Astrocyte (in vitro differentiated cells and primary cell): ENCODE measurements around the gene TENM3. TPM values are rescaled to one million over a fixed set of nuclear protein-coding genes. Genes with fewer than 3 reads are reported as not detected.

ENCODE experiments used
- DNase-seq: peaks from one replicate; pipeline ENCODE4 v3.0.0-alpha.2; 2010; ENCODE audit warnings: low read depth
- FAIRE-seq: peaks from 2 replicates; lab custom pipeline; 2011; peaks lifted over from hg19 to GRCh38; lab: Jason Lieb, UNC
- H2AFZ ChIP-seq: 2 replicates; pipeline ENCODE4 v1.6.0; 2012; ENCODE audit warnings: low read depth, low read length, inconsistent platforms
- H3K27ac ChIP-seq: 2 replicates; pipeline ENCODE4 v1.5.1; 2011; ENCODE audit warnings: low read depth, low read length, inconsistent platforms
- H3K27me3 ChIP-seq: 2 replicates; pipeline ENCODE4 v1.6.0; 2011; ENCODE audit warnings: low read length, inconsistent platforms; ENCODE audit not compliant: insufficient read depth
- H3K36me3 ChIP-seq: 2 replicates; pipeline ENCODE4 v1.5.1; 2011; ENCODE audit warnings: low read length, inconsistent platforms; ENCODE audit not compliant: insufficient read depth
- H3K4me1 ChIP-seq: 2 replicates; pipeline ENCODE4 v1.5.1; 2011; ENCODE audit warnings: low read length, inconsistent platforms; ENCODE audit not compliant: insufficient read depth
- H3K4me2 ChIP-seq: 2 replicates; pipeline ENCODE4 v1.6.0; 2012; ENCODE audit warnings: low read length, inconsistent platforms
- H3K4me3 ChIP-seq: 2 replicates; pipeline ENCODE4 v1.5.1; 2011; ENCODE audit warnings: low read depth, mild to moderate bottlenecking, low read length, inconsistent platforms; ENCODE audit not compliant: insufficient read depth
- H3K79me2 ChIP-seq: 2 replicates; pipeline ENCODE4 v1.6.0; 2012; ENCODE audit warnings: mild to moderate bottlenecking, low read length, inconsistent platforms; ENCODE audit not compliant: insufficient read depth
- H3K9ac ChIP-seq: 2 replicates; pipeline ENCODE4 v1.6.0; 2012; ENCODE audit warnings: mild to moderate bottlenecking, low read length, inconsistent platforms
- H3K9me3 ChIP-seq: 2 replicates; pipeline ENCODE4 v1.5.1; 2012; ENCODE audit warnings: low read depth, mild to moderate bottlenecking, low read length, inconsistent platforms; ENCODE audit not compliant: insufficient read depth
- H4K20me1 ChIP-seq: 2 replicates; pipeline ENCODE4 v1.6.0; 2012; ENCODE audit warnings: low read length, inconsistent platforms; ENCODE audit not compliant: insufficient read depth
- H3K27ac Mint-ChIP-seq: one replicate; pipeline ENCODE4 v1.8.0; 2021; ENCODE audit warnings: mild to moderate bottlenecking, mixed read lengths; ENCODE audit not compliant: unreplicated experiment
- H3K27me3 Mint-ChIP-seq: one replicate; pipeline ENCODE4 v1.8.0; 2021; ENCODE audit warnings: low read depth, mixed read lengths; ENCODE audit not compliant: unreplicated experiment
- H3K36me3 Mint-ChIP-seq: one replicate; pipeline ENCODE4 v1.8.0; 2021; ENCODE audit warnings: low read depth, mixed read lengths; ENCODE audit not compliant: unreplicated experiment
- H3K4me1 Mint-ChIP-seq: one replicate; pipeline ENCODE4 v1.8.0; 2021; ENCODE audit warnings: low read depth, mixed read lengths; ENCODE audit not compliant: unreplicated experiment
- H3K4me3 Mint-ChIP-seq: one replicate; pipeline ENCODE4 v1.8.0; 2021; ENCODE audit warnings: mild to moderate bottlenecking, moderate library complexity, mixed read lengths; ENCODE audit not compliant: unreplicated experiment
- H3K9me3 Mint-ChIP-seq: one replicate; pipeline ENCODE4 v1.8.0; 2021; ENCODE audit warnings: mild to moderate bottlenecking, mixed read lengths; ENCODE audit not compliant: unreplicated experiment
- CTCF ChIP-seq: IDR thresholded peaks from 2 replicates; pipeline ENCODE4 v1.5.1; 2011; ENCODE audit warnings: low read depth, mild to moderate bottlenecking, inconsistent platforms, low read length, moderate library complexity; ENCODE audit not compliant: insufficient read depth
- EZH2 ChIP-seq: IDR thresholded peaks from 2 replicates; pipeline ENCODE4 v1.6.1; 2012; ENCODE audit warnings: mild to moderate bottlenecking, low read length, inconsistent platforms; ENCODE audit not compliant: insufficient read depth
- total RNA-seq: library from RNA; stranded (reverse); gene quantifications from 2 replicates; pipeline ENCODE4 v1.2.1, GENCODE V29; 2021

The TENM3 gene
- total RNA-seq, 1 donor from 2014 or later: 127 TPM

- Mint-ChIP-seq H3K4me3 (no peak overlapping the region), H3K27ac (no peak overlapping the region), H3K27me3 (no peaks in the 10 kb centered on the region), H3K4me1 (peaks cover 22% of the 10 kb centered on the region), H3K36me3 (peaks cover 2% of the 10 kb centered on the region), H3K9me3 (no peaks in the 10 kb centered on the region)
- Histone ChIP-seq H3K9ac (no peak overlapping the region), H2AFZ (no peak overlapping the region), H3K27me3 (no peaks in the 10 kb centered on the region), H3K27ac (no peak overlapping the region), H3K4me1 (peaks cover 7% of the 10 kb centered on the region), H3K4me3 (no peak overlapping the region), H4K20me1 (no peaks in the 10 kb centered on the region), H3K4me2 (no peak overlapping the region), H3K36me3 (no peaks in the 10 kb centered on the region), H3K9me3 (no peaks in the 10 kb centered on the region), H3K79me2 (peaks cover 26% of the 10 kb centered on the region)
- FAIRE-seq: no peak
- DNase-seq: no peak
- no peak for TF ChIP-seq EZH2
- TF ChIP-seq CTCF: no peak
These were observed 19.5 kb upstream of the TENM3 start for GRCh38 chr4:182223708-182224107.

GRCh38 chr4:182224192-182224850 is 18.9 kb upstream of the TENM3 start:
- Mint-ChIP-seq H3K4me1 (peaks cover 24% of the 10 kb centered on the region), H3K27ac (no peak overlapping the region), H3K27me3 (no peaks in the 10 kb centered on the region), H3K4me3 (no peak overlapping the region), H3K9me3 (no peaks in the 10 kb centered on the region), H3K36me3 (peaks cover 2% of the 10 kb centered on the region)
- H3K9me3 ChIP-seq: no peaks in the 10 kb centered on the region
- H3K9ac ChIP-seq: no peak overlapping the region
- H3K27me3 ChIP-seq: no peaks in the 10 kb centered on the region
- TF ChIP-seq EZH2 (no peak), CTCF (no peak)
- H2AFZ ChIP-seq: no peak overlapping the region
- DNase-seq (no peak), FAIRE-seq (no peak)
- no peaks in the 10 kb centered on the region for H4K20me1 ChIP-seq
- no peaks in the 10 kb centered on the region for H3K36me3 ChIP-seq
- no peak overlapping the region for H3K4me3 ChIP-seq
- H3K27ac ChIP-seq: no peak overlapping the region
- peaks cover 7% of the 10 kb centered on the region for H3K4me1 ChIP-seq
- H3K79me2 ChIP-seq: peaks cover 26% of the 10 kb centered on the region
- no peak overlapping the region for H3K4me2 ChIP-seq

- Mint-ChIP-seq H3K36me3 (peaks cover 2% of the 10 kb centered on the region), H3K4me1 (peaks cover 24% of the 10 kb centered on the region), H3K27ac (peak overlapping the region; percentile 43), H3K27me3 (no peaks in the 10 kb centered on the region), H3K9me3 (no peaks in the 10 kb centered on the region), H3K4me3 (no peak overlapping the region)
- no peak overlapping the region for H3K9ac ChIP-seq
- no peaks in the 10 kb centered on the region for H3K9me3 ChIP-seq
- H4K20me1 ChIP-seq: no peaks in the 10 kb centered on the region
- H3K4me2 ChIP-seq: no peak overlapping the region
- H3K4me1 ChIP-seq: peaks cover 3% of the 10 kb centered on the region
- no peaks in the 10 kb centered on the region for H3K27me3 ChIP-seq
- H3K79me2 ChIP-seq: peaks cover 26% of the 10 kb centered on the region
- TF ChIP-seq CTCF (no peak), EZH2 (no peak)
- H3K4me3 ChIP-seq: no peak overlapping the region
- H3K36me3 ChIP-seq: no peaks in the 10 kb centered on the region
- DNase-seq: no peak
- H2AFZ ChIP-seq: no peak overlapping the region
- no peak overlapping the region for H3K27ac ChIP-seq
- no peak for FAIRE-seq
These were observed 17.8 kb upstream of the TENM3 start for GRCh38 chr4:182225257-182225852.
